ENCODE data around the gene SARS1.

Gene SARS1

GRCh38 chr1:109255097-109255651 is 41.5 kb downstream of the SARS1 start:
- POLR2A ChIA-PET, result no interaction called here
- H3K4me3 ChIP-seq (ENCODE audit: low read depth, low read length), result no peak overlapping the region
- DNase-seq (ENCODE audit: low read depth, low spot score), result no peak

GRCh38 chr1:109255678-109256077 is 42.0 kb downstream of the SARS1 start:
- CTCF ChIA-PET, result interaction anchor here (0.9 to 5.6 kb wide), 5 partner anchors 9 to 146 kb away, joined by 3 to 50 read pairs (median 29); partner anchors contain the start of gene SORT1
- no peak for TF ChIP-seq CTCF (IDR thresholded peaks at IDR 0.05; ENCODE audit: insufficient read depth, low read length, missing control alignments)
- H3K4me3 ChIP-seq (ENCODE audit: low read depth, low read length), result no peak overlapping the region
- DNase-seq (ENCODE audit: low read depth, low spot score), result no peak
- POLR2A ChIA-PET, result no interaction called here

More at GRCh38 chr1:109255097-109255651, 41.5 kb downstream of the SARS1 start:
- CTCF ChIA-PET, result interaction anchor here (0.9 to 5.6 kb wide), 8 partner anchors 9 to 147 kb away, joined by 3 to 50 read pairs (median 8); partner anchors contain the start of genes PSRC1 and SORT1
- TF ChIP-seq CTCF (IDR thresholded peaks at IDR 0.05; ENCODE audit: insufficient read depth, low read length, missing control alignments), result peak; percentile 13

GRCh38 chr1:109256085-109256484 is 42.4 kb downstream of the SARS1 start:
- ChIA-PET POLR2A (no interaction called here), CTCF (interaction anchor here (0.9 to 5.6 kb wide), 4 partner anchors 8 to 146 kb away, joined by 3 to 50 read pairs (median 37); partner anchors contain the start of gene SORT1)
- no peak for TF ChIP-seq CTCF (IDR thresholded peaks at IDR 0.05; ENCODE audit: insufficient read depth, low read length, missing control alignments)
- DNase-seq (ENCODE audit: low read depth, low spot score), result no peak
- H3K4me3 ChIP-seq (ENCODE audit: low read depth, low read length), result no peak overlapping the region

- ChIA-PET POLR2A (no interaction called here), CTCF (interaction anchor here (0.7 to 5.6 kb wide), 5 partner anchors 11 to 276 kb away, joined by 3 to 45 read pairs (median 4); partner anchors contain the start of gene SORT1)
- no peak overlapping the region for H3K4me3 ChIP-seq (ENCODE audit: low read depth, low read length)
- no peak for TF ChIP-seq CTCF (IDR thresholded peaks at IDR 0.05; ENCODE audit: insufficient read depth, low read length, missing control alignments)
- no peak for DNase-seq (ENCODE audit: low read depth, low spot score)
Observed at GRCh38 chr1:109256971-109257681, 43.4 kb downstream of the SARS1 start.

- no peak for DNase-seq (ENCODE audit: low read depth, low spot score)
- TF ChIP-seq CTCF (IDR thresholded peaks at IDR 0.05; ENCODE audit: insufficient read depth, low read length, missing control alignments), result no peak
- H3K4me3 ChIP-seq (ENCODE audit: low read depth, low read length), result no peak overlapping the region
- ChIA-PET CTCF (interaction anchor here (0.9 to 5.6 kb wide), 4 partner anchors 22 to 275 kb away, joined by 4 to 45 read pairs (median 4); partner anchors contain the start of gene SORT1), POLR2A (no interaction called here)
Observed at GRCh38 chr1:109257682-109258421, 44.1 kb downstream of the SARS1 start.
